Vein endothelial cell (primary cell): ENCODE results near the gene SYT2. TPM values are rescaled to one million over a fixed set of nuclear protein-coding genes. Genes with fewer than 3 reads are reported as not detected.

Experiments used
- total RNA-seq: library from RNA; depleted of rRNA; stranded (reverse); fragments of >200 nt; gene quantifications from 2 replicates; pipeline ENCODE4 v1.2.3, GENCODE V29; 2012

Gene SYT2
- not detected in 2 replicates for total RNA-seq

GRCh38 chr1:202710070-202711045 lies at the start of gene SYT2:
Gene SYT2, minus strand, starts transcription at chr1:202710454. Its CDS starts 104,682 bp downstream, at chr1:202605772.

Other genes starting within 250 kb of the SYT2 start
- gene KDM5B, start 98.0 kb upstream of the SYT2 start, total RNA-seq: 89.8 and 91.1 TPM in 2 replicates
- gene PCAT6, start 100.5 kb upstream of the SYT2 start, total RNA-seq: 0.48 TPM in 1 of 2 replicates, not detected in the other
- gene RABIF, start 178.7 kb upstream of the SYT2 start, total RNA-seq: 9.5 and 13.5 TPM in 2 replicates
- gene KLHL12, start 216.8 kb upstream of the SYT2 start, total RNA-seq: 23.8 and 24.5 TPM in 2 replicates
- gene ADIPOR1, start 247.9 kb upstream of the SYT2 start, total RNA-seq: 139 and 140 TPM in 2 replicates